Measurements from ENCODE around the gene BET1.

GRCh38 chr7:93977211-93977950, 26.8 kb downstream of the BET1 start:
- TF ChIP-seq POLR2A (IDR thresholded peaks at IDR 0.05) (no peak), CTCF (IDR thresholded peaks at IDR 0.05) (no peak)

Measured in tibial nerve (tissue), 3 donors.